Heart left ventricle (tissue), 16 donors: ENCODE measurements around the gene EIF5A. TPM values are rescaled to one million over a fixed set of nuclear protein-coding genes. Genes with fewer than 3 reads are reported as not detected.

Experiments
- ATAC-seq, 4 donors: fragments of 200-7000 bp; cut with Tn5 transposase; one replicate each; pipeline ENCODE4 v1.9.1; 2020 to 2022; ENCODE audit warnings: moderate library complexity in 4 of 4, mild to moderate bottlenecking in 3 of 4, moderate number of reproducible peaks in 1 of 4
- DNase-seq, 5 donors: peaks; one replicate each; pipeline ENCODE4 v3.0.0-alpha.2; 2020
- H3K27ac ChIP-seq, 12 donors: fragments of 200-600 bp; sonication (generic) in 4 of 12; one replicate each; pipeline versions ENCODE4 v1.5.0 to v1.8.0; 2016 to 2022; ENCODE audit warnings: mild to moderate bottlenecking in 2 of 12
- H3K27me3 ChIP-seq, 9 donors: fragments of 200-600 bp; sonication (generic) in 2 of 9; one replicate each; pipeline versions ENCODE4 v1.5.1 to v1.8.0; 2016 to 2022; ENCODE audit warnings: mild to moderate bottlenecking in 3 of 9
- H3K36me3 ChIP-seq, 9 donors: fragments of 200-600 bp; sonication (generic) in 2 of 9; one replicate each; pipeline versions ENCODE4 v1.5.0 to v1.8.0; 2018 to 2022; ENCODE audit warnings: mild to moderate bottlenecking in 2 of 9
- H3K4me1 ChIP-seq, 12 donors: fragments of 200-600 bp; sonication (generic) in 4 of 12; one replicate each; pipeline versions ENCODE4 v1.5.0 to v1.8.0; 2016 to 2022; ENCODE audit warnings: mild to moderate bottlenecking in 3 of 12
- H3K4me3 ChIP-seq, 12 donors: fragments of 200-600 bp; sonication (generic) in 4 of 12; one replicate each; pipeline versions ENCODE4 v1.5.0 to v1.8.0; 2017 to 2022; ENCODE audit warnings: mild to moderate bottlenecking in 9 of 12, moderate library complexity in 4 of 12
- H3K9me3 ChIP-seq, 12 donors: fragments of 200-600 bp; sonication (generic) in 4 of 12; one replicate each; pipeline versions ENCODE4 v1.5.0 to v1.8.0; 2016 to 2022; ENCODE audit warnings: mild to moderate bottlenecking in 1 of 12
- POLR2A ChIP-seq, 2 donors: fragments of 450-650 bp; IDR thresholded peaks; one replicate each; pipeline ENCODE4 v1.6.1; 2017; ENCODE audit warnings: antibody characterized with exemption in 2 of 2, mild to moderate bottlenecking in 2 of 2, moderate library complexity in 2 of 2
- WGBS, 4 donors: extraction: QIAGEN DNeasy Blood & Tissue Kit in 2 of 4; methylation state at CpG; one replicate each; pipeline versions ENCODE4 v1.1.5 to v1.1.7; 2013 to 2018; 5-methylcytosine and 5-hydroxymethylcytosine counted together
- intact Hi-C, 10 donors: fragments of 100-400 bp; cut with DNase I; formaldehyde crosslinking; loops; one replicate each; pipeline versions ENCODE4 v1.11.1 to v1.14.2; 2022
- polyA plus RNA-seq, 2 donors: library from polyadenylated mRNA; stranded (reverse); fragments of 200-250 nt; gene quantifications; one replicate each; pipeline ENCODE4 v1.2.3, GENCODE V29; 2013
- total RNA-seq, 9 donors: library from RNA; depleted of rRNA in 2 of 9; stranded (reverse); fragments of >200 nt in 2 of 9; fragmentation: NEBNext Ultra II Directional in 3 of 9; extraction: Animal tissue kit (Norgen Biotek cat#: 25700) in 3 of 9; gene quantifications; one replicate each; pipeline versions ENCODE4 v1.1.0 to v1.2.4, GENCODE V29; 2016 to 2023
- TF ChIP-seq, protein P1 (sequence below), 12 donors: fragments of 200-600 bp; sonication (generic) in 4 of 12; IDR thresholded peaks; one replicate each; pipeline versions ENCODE4 v1.5.0 to v1.8.0; 2018 to 2022; ENCODE audit warnings: antibody characterized with exemption in 12 of 12, mild to moderate bottlenecking in 5 of 12
- donor health status: ischemic (EF 13 %, LVEDD 7.1; RV severe dilation, severe dysfunction).
- donor health status: healthy with polysubstance abuse.
- donor health status: DM: no; HTN: yes; CAD: no.
- donor health status: DM: no; HTN: no; CAD: no.
- donor health status: ischemic (EF 25% LVEDD 6.9; RV normal size, moderate dysfunction).
- donor health status: ischemic (EF 25% LVEDD 5.7; RV mildly dilated, moderate dysfunction).
- donor health status: healthy.
- donor health status: DM: yes; HTN: yes; CAD: no.
- donor health status: ischemic (EF 35%, LVEDD 5.7; RV mildly dilated, moderate dysfunction).
- donor health status: nonischemic (EF 11% LVEDD 7.7; RV severe dilation, severe dysfunction).
- donor health status: DM: yes; HTN: yes; CAD: no.
- donor health status: PGD.
- donor health status: ischemic (EF 29% LVEDD 5.4; RV normal size, mild dysfunction).
- donor health status: nonischemic (EF 23%, LVEDD 6.1; RV moderate dilation, normal function).

EIF5A gene
- total and polyA plus RNA-seq, 11 donors = 120 to 934 (median 268) TPM

DNA sequence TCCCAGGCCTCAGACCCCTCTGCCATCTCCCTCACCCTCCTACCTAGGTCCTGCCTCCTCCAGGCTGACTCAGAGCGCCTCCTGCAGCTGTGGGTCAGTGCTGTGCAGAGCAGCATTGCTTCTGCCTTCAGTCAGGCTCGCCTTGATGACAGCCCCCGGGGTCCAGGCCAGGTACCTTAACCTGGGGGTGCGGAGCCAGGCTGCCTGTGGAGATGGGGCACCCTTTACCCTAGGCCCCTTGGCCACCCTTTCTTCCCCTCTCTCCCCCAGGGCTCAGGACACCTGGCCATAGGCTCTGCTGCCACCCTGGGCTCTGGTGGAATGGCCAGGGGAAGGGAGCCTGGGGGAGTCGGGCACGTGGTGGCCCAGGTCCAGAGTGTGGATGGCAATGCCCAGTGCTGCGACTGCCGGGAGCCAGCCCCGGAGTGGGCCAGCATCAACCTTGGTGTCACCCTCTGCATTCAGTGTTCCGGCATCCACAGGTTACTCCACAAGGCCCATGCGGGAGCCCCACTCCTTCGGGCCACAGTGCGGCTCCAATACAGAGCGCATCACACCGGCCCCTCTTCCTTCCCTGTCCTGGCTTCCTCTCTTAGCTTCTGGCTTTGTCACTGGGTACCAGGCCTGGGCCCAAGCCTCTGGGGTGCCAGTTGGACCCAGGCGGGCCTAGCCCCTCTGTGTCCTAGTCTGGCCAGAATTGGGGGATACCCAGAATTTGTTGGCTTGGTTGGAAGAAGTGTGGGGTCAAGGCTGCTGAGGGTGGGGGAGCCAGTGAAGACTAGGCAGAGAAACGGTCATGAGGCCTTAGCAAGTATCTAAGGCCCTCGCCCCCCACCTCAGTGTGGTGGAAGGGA is 39.6 kb downstream of the EIF5A start:
- H3K27ac ChIP-seq = no peak overlapping the region
- ATAC-seq (no peak), DNase-seq (no peak)
- TF ChIP-seq, protein P1, sequence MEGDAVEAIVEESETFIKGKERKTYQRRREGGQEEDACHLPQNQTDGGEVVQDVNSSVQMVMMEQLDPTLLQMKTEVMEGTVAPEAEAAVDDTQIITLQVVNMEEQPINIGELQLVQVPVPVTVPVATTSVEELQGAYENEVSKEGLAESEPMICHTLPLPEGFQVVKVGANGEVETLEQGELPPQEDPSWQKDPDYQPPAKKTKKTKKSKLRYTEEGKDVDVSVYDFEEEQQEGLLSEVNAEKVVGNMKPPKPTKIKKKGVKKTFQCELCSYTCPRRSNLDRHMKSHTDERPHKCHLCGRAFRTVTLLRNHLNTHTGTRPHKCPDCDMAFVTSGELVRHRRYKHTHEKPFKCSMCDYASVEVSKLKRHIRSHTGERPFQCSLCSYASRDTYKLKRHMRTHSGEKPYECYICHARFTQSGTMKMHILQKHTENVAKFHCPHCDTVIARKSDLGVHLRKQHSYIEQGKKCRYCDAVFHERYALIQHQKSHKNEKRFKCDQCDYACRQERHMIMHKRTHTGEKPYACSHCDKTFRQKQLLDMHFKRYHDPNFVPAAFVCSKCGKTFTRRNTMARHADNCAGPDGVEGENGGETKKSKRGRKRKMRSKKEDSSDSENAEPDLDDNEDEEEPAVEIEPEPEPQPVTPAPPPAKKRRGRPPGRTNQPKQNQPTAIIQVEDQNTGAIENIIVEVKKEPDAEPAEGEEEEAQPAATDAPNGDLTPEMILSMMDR (IDR thresholded peaks at IDR 0.05) = no peak
- no peak overlapping the region for H3K4me3 ChIP-seq
- 66 to 75% (median 71%) methylated on average over 17 to 18 of the region's 18 CpGs for WGBS, 4 donors
- H3K27me3 ChIP-seq = peaks cover 0 to 5% (median 0%) of the 10 kb centered on the region in 9 donors
- intact Hi-C loops = loop anchor here in 9 of 10 donors (2.0 to 10.0 kb wide), 6 partner anchors 62 to 295 kb away; partner anchors contain the start of gene SLC2A4 (in 5 of the 9)
- no peaks in the 10 kb centered on the region for H3K9me3 ChIP-seq
- H3K36me3 ChIP-seq = peaks cover 0 to 10% (median 0%) of the 10 kb centered on the region in 9 donors
- H3K4me1 ChIP-seq = peaks cover 0 to 26% (median 16%) of the 10 kb centered on the region in 12 donors

DNA sequence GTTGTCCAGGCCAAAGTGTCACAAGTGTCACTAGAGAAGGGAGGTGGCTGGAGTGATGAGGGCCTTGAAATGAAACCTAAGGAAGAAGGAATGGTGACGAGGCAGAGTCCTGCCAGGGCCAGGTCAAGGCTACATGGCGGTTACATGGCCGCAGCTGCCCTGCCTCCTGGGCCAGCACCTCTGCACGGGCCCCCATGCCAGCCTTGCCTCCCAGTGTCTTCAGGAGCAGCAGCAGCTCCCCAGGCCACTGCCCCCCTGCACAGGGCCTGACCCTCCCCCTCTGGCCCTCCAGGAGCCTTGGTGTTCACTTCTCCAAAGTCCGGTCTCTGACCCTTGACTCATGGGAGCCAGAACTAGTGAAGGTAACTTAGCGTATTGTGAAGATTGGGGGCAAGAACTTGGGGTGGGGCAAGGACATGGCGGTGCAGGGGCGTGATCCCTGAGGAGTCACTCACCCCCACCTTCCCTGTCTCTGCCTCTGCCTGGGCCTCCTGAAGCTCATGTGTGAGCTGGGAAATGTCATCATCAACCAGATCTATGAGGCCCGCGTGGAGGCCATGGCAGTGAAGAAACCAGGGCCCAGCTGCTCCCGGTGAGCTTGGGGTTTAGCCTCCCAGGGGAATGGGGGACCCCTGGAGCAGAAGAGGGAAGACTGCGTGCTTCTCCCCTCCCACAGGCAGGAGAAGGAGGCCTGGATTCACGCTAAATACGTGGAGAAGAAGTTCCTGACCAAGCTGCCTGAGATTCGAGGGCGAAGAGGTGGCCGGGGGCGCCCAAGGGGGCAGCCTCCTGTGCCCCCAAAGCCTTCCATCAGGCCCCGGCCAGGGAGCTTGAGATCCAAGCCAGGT is 40.4 kb downstream of the EIF5A start:
- ATAC-seq (no peak), DNase-seq (no peak)
- WGBS, 4 donors = 64 to 83% (median 72%) methylated on average over 18 to 19 of the region's 19 CpGs
- Histone ChIP-seq H3K4me1 (peaks cover 0 to 33% (median 21%) of the 10 kb centered on the region in 12 donors), H3K36me3 (peaks cover 0 to 10% (median 0%) of the 10 kb centered on the region in 9 donors), H3K4me3 (no peak overlapping the region), H3K27ac (no peak overlapping the region), H3K9me3 (no peaks in the 10 kb centered on the region), H3K27me3 (no peaks in the 10 kb centered on the region)
- TF ChIP-seq, protein P1 (IDR thresholded peaks at IDR 0.05) = no peak
- no peak for TF ChIP-seq POLR2A (IDR thresholded peaks at IDR 0.05)
- intact Hi-C loops = loop anchor here in 9 of 10 donors (2.0 to 10.0 kb wide), 6 partner anchors 63 to 296 kb away; partner anchors contain the start of gene SLC2A4 (in 5 of the 9)

DNA sequence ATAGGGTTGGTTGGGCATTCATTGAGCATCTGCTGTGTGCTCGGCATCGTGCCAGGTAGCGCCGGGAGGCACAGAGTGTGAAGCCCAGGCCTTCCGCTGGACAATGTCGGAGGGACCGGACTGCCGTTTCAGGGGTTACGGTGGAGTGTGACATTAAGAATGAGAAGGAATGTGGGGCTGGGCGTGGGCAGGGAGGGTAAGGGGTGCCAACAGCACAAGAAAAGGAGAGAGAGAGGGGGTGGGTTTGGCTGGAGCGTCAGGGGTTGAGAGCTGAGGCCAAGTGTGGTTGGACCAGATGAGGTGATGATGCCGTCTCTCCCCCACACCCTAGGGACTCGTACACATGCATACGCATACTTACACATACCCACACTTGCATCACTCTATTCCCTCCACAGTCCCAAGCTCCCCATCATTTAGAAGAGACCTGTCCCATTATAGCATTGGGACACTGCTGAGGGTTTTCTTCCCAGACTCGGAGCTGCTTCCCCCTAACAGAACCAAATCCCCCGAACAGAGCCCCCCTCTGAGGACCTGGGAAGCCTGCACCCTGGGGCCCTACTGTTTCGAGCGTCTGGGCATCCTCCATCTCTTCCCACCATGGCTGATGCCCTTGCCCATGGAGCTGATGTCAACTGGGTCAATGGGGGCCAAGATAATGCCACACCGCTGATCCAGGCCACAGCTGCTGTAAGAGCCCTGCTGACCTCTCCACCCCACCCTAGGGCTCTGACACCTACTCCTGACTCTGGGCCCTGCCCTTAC is 41.2 kb downstream of the EIF5A start:
- peaks cover 0 to 10% (median 0%) of the 10 kb centered on the region in 9 donors for H3K36me3 ChIP-seq
- peaks cover 0 to 41% (median 27%) of the 10 kb centered on the region in 12 donors for H3K4me1 ChIP-seq
- intact Hi-C loops = loop anchor here in 8 of 10 donors (5.0 to 10.0 kb wide), 5 partner anchors 64 to 296 kb away; partner anchors contain the start of gene SLC2A4 (in 4 of the 8)
- no peaks in the 10 kb centered on the region for H3K9me3 ChIP-seq
- no peak overlapping the region for H3K4me3 ChIP-seq
- peak overlapping the region in 4 of 12 donors; percentile 97 to 100 (median 99) for H3K27ac ChIP-seq
- H3K27me3 ChIP-seq = no peaks in the 10 kb centered on the region
- DNase-seq = peak in 2 of 5 donors; percentile 25 to 31
- WGBS, 4 donors = 63 to 74% (median 68%) methylated on average over 15 to 19 of the region's 19 CpGs
- no peak for TF ChIP-seq POLR2A (IDR thresholded peaks at IDR 0.05)
- TF ChIP-seq, protein P1 (IDR thresholded peaks at IDR 0.05) = no peak
- no peak for ATAC-seq
